Caco-2 (cell line): ENCODE measurements around the gene CCDC201. TPM values are rescaled to one million over a fixed set of nuclear protein-coding genes. Genes with fewer than 3 reads are reported as not detected.

Experiments
- BruUV-seq: library from RNA; stranded (reverse); fragments of 400-500 nt; replicated peaks from 2 replicates; lab custom pipeline; 2021; lab: Mats Ljungman, UMichigan
- CTCF ChIA-PET: fragments of 300-600 bp; sonication (Branson Sonifier 250); formaldehyde crosslinking; loops from one replicate; lab custom pipeline; 2022; ENCODE audit warnings: antibody characterized with exemption; lab: Charles Lee
- POLR2A ChIA-PET: fragments of 300-600 bp; sonication (Branson Sonifier 250); formaldehyde crosslinking; loops from one replicate; lab custom pipeline; 2022; ENCODE audit warnings: antibody characterized with exemption; lab: Charles Lee
- DNase-seq, 2 experiments: peaks; one replicate each; pipeline versions ENCODE4 v3.0.0 to v3.0.0-alpha.2; 2020 to 2022
- H3K27me3 ChIP-seq: replicated peaks from 2 replicates; pipeline ENCODE4 v1.6.0; 2011; ENCODE audit warnings: low read length; ENCODE audit not compliant: control insufficient read depth, insufficient read depth
- H3K36me3 ChIP-seq: 2 replicates; pipeline ENCODE4 v1.5.1; 2011; ENCODE audit warnings: low read length; ENCODE audit not compliant: control insufficient read depth, insufficient read depth
- H3K4me1 ChIP-seq: fragments of 250-450 bp; sonication (Bioruptor Pico); 2 replicates; pipeline ENCODE4 v1.5.1; 2020; ENCODE audit warnings: mild to moderate bottlenecking
- H3K4me3 ChIP-seq: 2 replicates; pipeline ENCODE4 v1.5.1; 2011; ENCODE audit warnings: low read depth, mild to moderate bottlenecking, control low read depth, low read length
- H3K9me3 ChIP-seq: fragments of 250-450 bp; sonication (Bioruptor Pico); 2 replicates; pipeline ENCODE4 v1.5.1; 2020; ENCODE audit warnings: mild to moderate bottlenecking, moderate library complexity
- H3K27ac Mint-ChIP-seq: one replicate; pipeline ENCODE4 v1.8.0; 2022; ENCODE audit warnings: mixed read lengths; ENCODE audit not compliant: unreplicated experiment
- H3K27me3 Mint-ChIP-seq: one replicate; pipeline ENCODE4 v1.8.0; 2022; ENCODE audit warnings: mixed read lengths; ENCODE audit not compliant: insufficient read depth, unreplicated experiment
- H3K36me3 Mint-ChIP-seq: one replicate; pipeline ENCODE4 v1.8.0; 2022; ENCODE audit warnings: mild to moderate bottlenecking, mixed read lengths; ENCODE audit not compliant: insufficient read depth, unreplicated experiment
- H3K4me1 Mint-ChIP-seq: one replicate; pipeline ENCODE4 v1.8.0; 2022; ENCODE audit warnings: low read depth, mixed read lengths; ENCODE audit not compliant: unreplicated experiment
- H3K4me3 Mint-ChIP-seq: one replicate; pipeline ENCODE4 v1.8.0; 2022; ENCODE audit warnings: mild to moderate bottlenecking, moderate library complexity, mixed read lengths; ENCODE audit not compliant: unreplicated experiment
- H3K9me3 Mint-ChIP-seq: one replicate; pipeline ENCODE4 v1.8.0; 2022; ENCODE audit warnings: mixed read lengths; ENCODE audit not compliant: unreplicated experiment
- intact Hi-C: fragments of 100-400 bp; cut with micrococcal nuclease; formaldehyde crosslinking; loops from one replicate; pipeline ENCODE4 v1.10.0; 2022; ENCODE audit not compliant: unreplicated experiment
- total RNA-seq: library from RNA; stranded (reverse); gene quantifications from 2 replicates; pipeline ENCODE4 v1.2.3, GENCODE V29; 2022
- TF ChIP-seq, protein P1 (sequence below), 2 experiments: fragments of 200-600 bp in 1 of 2; IDR thresholded peaks; 1 replicate in 1 of 2; 2 replicates in 1 of 2; pipeline versions ENCODE4 v1.5.1 to v1.8.0; 2011 to 2022; ENCODE audit warnings: antibody characterized with exemption in 1 of 2, control low read depth in 1 of 2, inconsistent platforms in 1 of 2, low read depth in 1 of 2, low read length in 1 of 2, mild to moderate bottlenecking in 1 of 2, moderate library complexity in 1 of 2; ENCODE audit not compliant: insufficient read depth in 1 of 2, severe bottlenecking in 1 of 2, unreplicated experiment in 1 of 2

CCDC201 gene
- total RNA-seq, 1 experiment from 2014 or later: not detected

DNA sequence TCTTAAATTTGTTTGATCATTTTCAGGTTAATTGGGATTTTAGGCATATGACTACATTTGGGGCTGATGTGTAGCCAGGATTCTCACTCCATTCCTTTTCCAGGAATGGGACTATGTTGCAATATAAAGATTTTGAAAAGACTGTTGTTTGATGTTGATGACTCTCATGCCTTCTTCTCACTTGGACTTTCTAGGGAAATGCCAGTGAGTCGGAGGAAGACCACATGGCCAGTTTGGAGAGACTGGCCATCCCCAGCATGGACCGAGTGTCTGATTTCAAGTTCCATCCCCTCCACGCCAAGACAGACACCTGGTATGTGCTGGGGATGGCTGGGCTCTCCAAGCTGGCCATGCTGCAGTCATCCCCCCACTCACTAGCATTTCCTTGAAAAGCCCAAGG, 42.7 kb upstream of the CCDC201 start:
- BruUV-seq: no TSS peak
- no peak overlapping the region for H3K4me3 ChIP-seq
- no peak overlapping the region for H3K4me3 Mint-ChIP-seq
- H3K27me3 ChIP-seq: no peaks in the 10 kb centered on the region; the same call in none of the 2 replicates
- no peaks in the 10 kb centered on the region for H3K36me3 Mint-ChIP-seq
- H3K27me3 Mint-ChIP-seq: peaks cover 15% of the 10 kb centered on the region
- ChIA-PET CTCF (no interaction called here), POLR2A (no interaction called here)
- intact Hi-C loops: loop anchor here (5.0 kb wide), 1 partner anchor 192 kb away; no protein-coding TSS in a partner anchor
- H3K4me1 Mint-ChIP-seq: no peaks in the 10 kb centered on the region
- DNase-seq: no peak
- no peaks in the 10 kb centered on the region for H3K9me3 Mint-ChIP-seq
- H3K9me3 ChIP-seq: no peaks in the 10 kb centered on the region
- no peaks in the 10 kb centered on the region for H3K36me3 ChIP-seq
- TF ChIP-seq, protein P1, sequence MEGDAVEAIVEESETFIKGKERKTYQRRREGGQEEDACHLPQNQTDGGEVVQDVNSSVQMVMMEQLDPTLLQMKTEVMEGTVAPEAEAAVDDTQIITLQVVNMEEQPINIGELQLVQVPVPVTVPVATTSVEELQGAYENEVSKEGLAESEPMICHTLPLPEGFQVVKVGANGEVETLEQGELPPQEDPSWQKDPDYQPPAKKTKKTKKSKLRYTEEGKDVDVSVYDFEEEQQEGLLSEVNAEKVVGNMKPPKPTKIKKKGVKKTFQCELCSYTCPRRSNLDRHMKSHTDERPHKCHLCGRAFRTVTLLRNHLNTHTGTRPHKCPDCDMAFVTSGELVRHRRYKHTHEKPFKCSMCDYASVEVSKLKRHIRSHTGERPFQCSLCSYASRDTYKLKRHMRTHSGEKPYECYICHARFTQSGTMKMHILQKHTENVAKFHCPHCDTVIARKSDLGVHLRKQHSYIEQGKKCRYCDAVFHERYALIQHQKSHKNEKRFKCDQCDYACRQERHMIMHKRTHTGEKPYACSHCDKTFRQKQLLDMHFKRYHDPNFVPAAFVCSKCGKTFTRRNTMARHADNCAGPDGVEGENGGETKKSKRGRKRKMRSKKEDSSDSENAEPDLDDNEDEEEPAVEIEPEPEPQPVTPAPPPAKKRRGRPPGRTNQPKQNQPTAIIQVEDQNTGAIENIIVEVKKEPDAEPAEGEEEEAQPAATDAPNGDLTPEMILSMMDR (IDR thresholded peaks at IDR 0.05; ENCODE audit: insufficient read depth in 1 of 2, low read depth in 1 of 2, low read length in 1 of 2, severe bottlenecking in 1 of 2, unreplicated experiment in 1 of 2): no peak
- peaks cover 5% of the 10 kb centered on the region; the same call in 1 of the 2 replicates for H3K4me1 ChIP-seq
- H3K27ac Mint-ChIP-seq: no peak overlapping the region

DNA sequence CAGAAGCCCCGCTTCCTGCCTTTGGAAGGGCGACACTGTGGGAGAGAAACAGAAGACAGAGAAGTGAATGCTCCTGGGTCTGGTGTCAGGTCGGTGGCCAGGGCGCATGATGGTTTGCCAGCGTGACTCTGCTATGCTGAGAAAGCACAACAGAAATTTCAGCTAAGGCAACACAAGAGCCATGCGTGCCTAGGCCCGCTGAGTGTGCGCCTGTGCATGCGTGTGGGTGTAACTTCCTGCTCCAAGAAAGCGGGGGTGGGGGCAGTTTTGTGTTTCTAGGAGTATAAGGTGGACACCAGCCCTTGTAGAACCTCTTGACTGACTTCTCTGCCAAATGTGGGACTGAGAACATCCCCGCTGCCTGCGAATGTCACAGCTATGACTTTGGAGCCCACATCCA, 42.0 kb upstream of the CCDC201 start:
- H3K36me3 Mint-ChIP-seq: no peaks in the 10 kb centered on the region

DNA sequence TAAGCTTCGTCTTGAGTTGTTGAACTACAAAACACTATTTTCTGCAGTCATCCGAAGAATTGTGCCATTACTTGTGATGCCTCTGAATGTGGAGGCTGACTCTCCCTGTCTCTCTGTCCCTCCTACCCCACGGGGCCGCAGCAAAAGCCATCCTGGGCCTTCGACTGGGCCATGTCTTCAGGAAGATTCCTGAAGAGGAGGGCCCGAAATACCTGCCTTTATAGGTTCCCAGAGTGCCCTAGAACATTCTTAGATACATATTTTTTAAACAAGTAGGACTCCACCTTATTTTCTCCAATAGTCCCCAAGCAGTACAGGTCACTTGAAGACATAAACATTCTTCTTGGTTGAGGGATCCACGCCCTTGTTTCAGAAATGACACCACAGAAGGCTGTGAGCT, 40.1 kb upstream of the CCDC201 start:
- Mint-ChIP-seq H3K9me3 (no peaks in the 10 kb centered on the region), H3K4me3 (no peak overlapping the region), H3K27me3 (peaks cover 11% of the 10 kb centered on the region), H3K27ac (no peak overlapping the region), H3K4me1 (no peaks in the 10 kb centered on the region), H3K36me3 (no peaks in the 10 kb centered on the region)
- Histone ChIP-seq H3K9me3 (no peaks in the 10 kb centered on the region), H3K36me3 (no peaks in the 10 kb centered on the region), H3K4me3 (no peak overlapping the region), H3K4me1 (peaks cover 5% of the 10 kb centered on the region; the same call in 1 of the 2 replicates), H3K27me3 (no peaks in the 10 kb centered on the region; the same call in none of the 2 replicates)
- intact Hi-C loops: no loop called here
- ChIA-PET CTCF (no interaction called here), POLR2A (no interaction called here)
- TF ChIP-seq, protein P1 (IDR thresholded peaks at IDR 0.05; ENCODE audit: insufficient read depth in 1 of 2, low read depth in 1 of 2, low read length in 1 of 2, severe bottlenecking in 1 of 2, unreplicated experiment in 1 of 2): no peak
- BruUV-seq: no TSS peak
- DNase-seq: no peak

More for the DNA sequence above, 42.0 kb upstream of the CCDC201 start:
- no peaks in the 10 kb centered on the region for H3K9me3 Mint-ChIP-seq
- H3K4me1 ChIP-seq: peaks cover 5% of the 10 kb centered on the region; the same call in 1 of the 2 replicates
- TF ChIP-seq, protein P1 (IDR thresholded peaks at IDR 0.05; ENCODE audit: insufficient read depth in 1 of 2, low read depth in 1 of 2, low read length in 1 of 2, severe bottlenecking in 1 of 2, unreplicated experiment in 1 of 2): no peak
- H3K9me3 ChIP-seq: no peaks in the 10 kb centered on the region
- no peaks in the 10 kb centered on the region for H3K36me3 ChIP-seq
- no peak overlapping the region for H3K27ac Mint-ChIP-seq
- no TSS peak for BruUV-seq
- ChIA-PET CTCF (interaction anchor here (0.9 kb wide), 1 partner anchor 437 kb away, joined by 3 read pairs; no protein-coding TSS in a partner anchor), POLR2A (no interaction called here)
- no peaks in the 10 kb centered on the region for H3K4me1 Mint-ChIP-seq
- no peak for DNase-seq
- no peaks in the 10 kb centered on the region; the same call in none of the 2 replicates for H3K27me3 ChIP-seq
- no peak overlapping the region for H3K4me3 Mint-ChIP-seq
- H3K4me3 ChIP-seq: no peak overlapping the region
- intact Hi-C loops: loop anchor here (5.0 kb wide), 1 partner anchor 192 kb away; no protein-coding TSS in a partner anchor
- H3K27me3 Mint-ChIP-seq: peaks cover 11% of the 10 kb centered on the region
